ENCODE measurements around the gene SMIM10L1.

Gene SMIM10L1

GRCh38 chr12:11202811-11203210, 31.8 kb downstream of the SMIM10L1 start:
- no peak for DNase-seq

GRCh38 chr12:11204173-11204572, 33.2 kb downstream of the SMIM10L1 start:
- DNase-seq = no peak

GRCh38 chr12:11209113-11209512, 38.1 kb downstream of the SMIM10L1 start:
- DNase-seq = no peak
